HG03354 (cell line): ENCODE results near the gene RMI2.
"Not testable (repeated sequence)": the region's sequence is repeated elsewhere in the genome, so short reads cannot be mapped to it uniquely, and the experiment has no call there.

Source experiments
- ATAC-seq: cut with Tn5 transposase; IDR thresholded peaks from one replicate; pipeline ENCODE4 v1.9.1; 2021; ENCODE audit warnings: mild to moderate bottlenecking; ENCODE audit not compliant: unreplicated experiment, poor library complexity, severe bottlenecking

RMI2 gene

DNA sequence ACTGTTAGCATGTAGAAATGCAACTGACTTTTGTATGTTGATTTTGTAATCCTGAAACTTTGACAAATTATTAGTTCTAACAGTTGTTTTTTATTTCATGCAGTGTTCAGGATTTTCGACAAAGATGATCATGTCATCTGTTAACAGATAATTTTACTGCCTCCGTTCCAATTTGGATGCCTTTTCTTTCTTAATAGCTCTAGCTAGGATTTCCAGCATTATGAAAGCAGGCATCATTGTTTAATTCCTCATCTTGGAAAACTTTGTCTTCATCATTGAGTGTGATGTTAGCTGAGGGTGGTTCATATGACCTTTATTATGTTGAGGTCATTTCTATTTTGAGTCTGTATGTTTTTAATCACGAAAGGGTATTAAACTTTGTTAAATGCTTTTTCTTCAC is 31.9 kb downstream of the RMI2 start:
- ATAC-seq: no peak

- ATAC-seq: not testable (repeated sequence)
Measured at GRCh38 chr16:11378951-11379350, 33.7 kb downstream of the RMI2 start.

DNA sequence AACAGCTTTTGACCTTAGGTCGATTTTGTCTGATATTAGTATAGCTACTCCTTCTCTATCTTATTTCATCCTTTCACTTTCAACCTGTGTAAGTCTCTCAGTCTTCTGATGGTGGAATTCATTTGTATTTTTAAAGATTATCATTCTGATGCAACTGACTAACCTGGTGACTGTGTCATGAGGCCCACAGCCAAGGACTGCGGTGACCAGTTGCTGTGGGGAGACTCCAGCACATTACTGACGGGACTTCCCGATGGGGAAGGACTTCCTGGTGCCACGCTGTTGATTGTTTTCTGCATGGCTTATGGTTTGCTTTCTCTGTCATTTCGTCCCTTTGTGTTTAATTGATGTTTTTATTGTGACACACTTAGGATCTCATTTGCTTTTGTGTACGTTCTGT is 34.2 kb downstream of the RMI2 start:
- peak; percentile 77 for ATAC-seq

GRCh38 chr16:11380836-11381235 is 35.6 kb downstream of the RMI2 start:
- ATAC-seq: no peak

DNA sequence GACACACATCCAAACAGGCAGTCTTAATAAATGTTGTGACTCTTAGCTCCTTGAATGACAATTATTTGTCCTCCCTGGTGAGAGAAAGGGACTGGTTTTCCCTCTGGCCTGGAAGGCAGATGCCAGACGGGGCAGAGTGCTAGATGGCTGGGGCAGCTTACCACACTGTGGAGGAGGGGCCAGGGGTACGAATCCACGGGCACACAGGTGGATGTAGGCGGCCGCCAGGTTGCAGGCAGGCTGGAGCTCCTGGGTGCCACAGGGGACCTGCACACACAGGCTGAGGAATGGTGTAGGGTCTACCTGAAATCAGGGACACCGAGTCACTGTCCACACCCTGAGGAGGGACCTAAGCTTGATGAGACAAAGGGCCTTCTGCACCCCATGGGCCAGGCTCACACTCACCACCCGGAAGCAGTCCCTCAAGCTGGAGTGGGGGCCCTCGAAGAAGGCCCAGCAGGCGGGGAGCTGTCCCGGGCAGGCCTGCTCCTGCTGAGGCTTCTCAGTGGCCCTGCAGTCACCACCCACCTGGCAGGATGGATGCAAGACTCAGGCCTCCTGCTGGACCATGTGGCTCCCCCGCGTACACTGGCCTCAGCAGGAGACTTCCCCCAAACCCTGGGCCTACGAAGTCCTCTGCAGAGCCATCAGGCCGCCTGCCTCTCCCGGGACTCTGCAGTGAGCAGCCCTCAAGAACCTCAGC is 38.4 kb downstream of the RMI2 start:
- no peak for ATAC-seq

GRCh38 chr16:11384184-11384955 is 39.1 kb downstream of the RMI2 start:
- no peak for ATAC-seq

- ATAC-seq: no peak
Measured at GRCh38 chr16:11384956-11385586, 39.8 kb downstream of the RMI2 start.

- ATAC-seq: no peak
Measured at GRCh38 chr16:11386054-11386680, 40.9 kb downstream of the RMI2 start.

DNA sequence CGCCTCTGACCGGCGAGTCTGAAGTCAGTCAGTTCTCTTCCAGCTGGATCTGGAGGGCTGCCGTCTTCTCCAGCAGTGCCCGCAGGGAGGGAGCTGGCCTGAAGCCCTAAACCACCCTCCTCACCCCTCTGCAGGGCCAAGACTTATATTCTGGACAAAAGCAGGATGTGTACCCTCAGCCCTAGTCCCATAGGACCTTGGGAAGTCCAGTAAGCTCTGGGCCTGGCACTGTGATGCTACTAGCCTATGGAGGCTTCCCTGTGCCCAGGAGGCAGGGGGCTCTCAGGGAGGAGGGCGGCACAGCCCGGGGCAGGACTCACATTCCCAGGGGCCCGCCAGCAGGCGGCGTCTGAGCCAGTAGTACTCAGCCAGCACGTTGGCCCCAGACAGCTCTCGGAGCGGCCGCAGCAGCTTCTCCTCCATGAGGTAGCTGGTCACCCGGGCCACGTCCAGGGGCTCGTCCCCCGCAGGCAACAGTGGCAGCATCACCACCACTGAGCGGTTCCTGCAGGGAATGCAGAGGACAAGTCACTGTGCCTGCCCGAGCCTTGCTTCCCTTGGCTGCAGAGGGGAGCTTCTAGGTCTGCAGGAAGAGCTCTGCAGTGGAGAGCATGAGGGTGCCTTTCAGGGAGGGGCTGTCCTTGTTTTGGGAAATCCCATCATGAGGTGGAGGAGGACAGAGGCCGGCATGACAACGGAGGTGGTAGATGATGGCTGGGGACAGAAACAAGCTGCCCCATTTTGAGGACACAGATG is 41.7 kb downstream of the RMI2 start:
- no peak for ATAC-seq

DNA sequence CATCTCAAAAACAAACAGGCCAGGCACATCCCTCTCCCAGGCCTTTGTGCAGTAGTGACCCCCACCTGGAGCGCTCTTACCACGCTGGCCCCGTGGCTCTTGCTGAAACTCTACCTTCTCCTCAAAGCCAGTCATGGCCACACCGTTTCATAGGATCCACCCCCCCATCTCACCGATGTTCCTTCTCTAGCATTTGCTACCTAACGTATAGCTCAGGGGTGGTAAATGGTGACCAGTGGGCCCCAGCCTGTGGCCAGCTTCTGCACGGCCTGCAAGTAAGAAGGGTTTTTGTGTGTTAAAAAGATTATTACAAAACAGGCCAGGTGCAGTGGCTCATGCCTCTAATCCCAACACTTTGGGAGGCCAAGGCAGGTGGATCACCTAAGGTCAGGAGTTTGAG is 43.8 kb downstream of the RMI2 start:
- ATAC-seq: no peak

DNA sequence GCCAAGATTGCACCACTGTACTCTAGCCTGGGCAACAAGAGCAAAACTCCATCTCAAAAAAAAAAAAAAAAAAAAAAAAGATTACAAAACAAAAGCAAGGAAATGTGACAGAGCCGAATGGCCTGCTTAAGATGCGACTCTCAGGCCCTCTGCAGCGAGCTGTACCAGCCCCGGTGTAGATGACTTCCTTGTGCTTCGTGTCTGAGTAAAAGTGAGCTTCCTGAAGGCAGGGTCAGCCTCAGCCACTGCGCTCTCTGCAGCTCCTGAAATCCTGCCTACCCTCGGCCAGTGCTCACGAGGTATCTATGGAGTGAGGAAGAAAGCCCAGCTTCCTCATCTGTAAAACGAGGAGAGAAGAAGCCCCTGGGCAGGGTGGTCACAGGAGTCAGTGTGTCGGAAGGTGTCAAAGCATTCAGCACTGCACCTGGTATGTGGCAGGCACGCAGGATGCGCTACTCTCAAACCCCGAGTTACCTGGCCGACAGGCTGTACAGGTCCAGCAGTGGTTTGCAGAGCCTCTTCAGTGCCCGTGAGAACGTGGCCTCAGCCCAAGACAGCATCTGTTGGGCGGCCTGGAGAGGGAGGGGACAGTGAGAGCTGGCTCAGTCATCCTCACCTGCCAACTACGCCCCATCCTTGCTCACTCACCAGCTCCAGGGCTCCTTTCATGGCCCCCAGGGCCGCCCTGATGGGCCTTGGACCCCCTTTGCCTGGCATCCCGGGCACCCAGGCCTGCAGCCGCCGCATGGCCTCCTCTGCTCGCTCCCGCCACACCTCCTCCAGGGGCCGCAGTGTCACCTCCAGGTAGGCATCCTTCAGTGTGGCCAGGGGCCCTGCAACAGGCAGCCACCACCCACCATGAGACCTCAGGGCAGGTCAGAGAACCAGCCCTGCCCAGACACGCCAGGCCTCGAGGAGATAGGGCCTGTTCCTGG is 44.6 kb downstream of the RMI2 start:
- no peak for ATAC-seq

- ATAC-seq: no peak
Measured at GRCh38 chr16:11390573-11391495, 45.6 kb downstream of the RMI2 start.

GRCh38 chr16:11391576-11391975 is 46.3 kb downstream of the RMI2 start:
- ATAC-seq: no peak

- ATAC-seq: no peak
Measured at GRCh38 chr16:11392041-11392581, 46.9 kb downstream of the RMI2 start.

- ATAC-seq: no peak
Measured at GRCh38 chr16:11393366-11393765, 48.1 kb downstream of the RMI2 start.

GRCh38 chr16:11393861-11394592 is 48.8 kb downstream of the RMI2 start:
- ATAC-seq: no peak

DNA sequence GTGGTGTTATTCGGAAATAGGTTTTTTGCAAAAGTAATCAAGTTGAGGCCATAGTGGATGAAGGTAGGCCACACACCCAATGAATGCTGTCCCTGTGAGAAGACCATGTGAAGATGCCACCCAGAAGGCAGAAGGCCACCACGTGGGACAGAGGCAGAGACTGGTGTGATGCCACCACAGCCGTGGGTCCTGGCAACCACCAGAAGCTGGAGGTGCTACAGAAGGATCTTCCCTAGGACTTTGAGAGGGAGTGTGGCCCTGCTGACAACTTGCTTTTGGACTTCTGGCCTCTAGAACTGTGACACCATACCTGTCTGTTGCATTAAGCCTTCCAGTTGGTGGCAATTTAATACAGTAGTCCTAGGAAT is 49.3 kb downstream of the RMI2 start:
- ATAC-seq: no peak
